DND-41 (cell line): Measurements from ENCODE around the gene CNTN5.

Experiments
- EZH2 ChIP-seq: IDR thresholded peaks from 3 replicates; pipeline ENCODE4 v1.6.1; 2012; ENCODE audit warnings: borderline replicate concordance, low read depth, mild to moderate bottlenecking, moderate library complexity, low read length, inconsistent platforms; ENCODE audit not compliant: severe bottlenecking
- TF ChIP-seq, protein P1 (sequence below): IDR thresholded peaks from 2 replicates; pipeline ENCODE4 v1.5.1; 2012; ENCODE audit warnings: borderline replicate concordance, low read length, moderate library complexity, mild to moderate bottlenecking; ENCODE audit not compliant: poor library complexity, severe bottlenecking; ENCODE audit errors: extremely low read depth

DNA sequence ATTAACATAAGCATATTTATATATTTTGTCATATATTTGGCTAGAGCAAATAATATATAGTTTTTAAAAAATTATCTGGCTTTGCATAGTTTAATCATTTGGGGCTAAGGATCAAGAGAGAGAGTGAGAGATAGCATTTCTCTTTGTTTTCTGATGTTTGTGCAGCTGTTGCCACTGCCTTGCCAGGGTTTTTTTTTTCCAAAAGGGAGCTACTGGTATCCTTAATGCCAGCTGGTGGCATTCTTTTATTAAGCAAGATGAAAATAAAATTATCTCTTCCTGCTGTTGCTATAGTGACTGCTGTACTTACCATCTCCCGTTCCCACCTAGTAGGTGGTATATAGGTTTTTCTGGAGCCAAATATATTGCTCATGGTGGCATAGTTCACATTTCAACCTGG lies 873.1 kb downstream of the CNTN5 start:
- TF ChIP-seq, protein P1, sequence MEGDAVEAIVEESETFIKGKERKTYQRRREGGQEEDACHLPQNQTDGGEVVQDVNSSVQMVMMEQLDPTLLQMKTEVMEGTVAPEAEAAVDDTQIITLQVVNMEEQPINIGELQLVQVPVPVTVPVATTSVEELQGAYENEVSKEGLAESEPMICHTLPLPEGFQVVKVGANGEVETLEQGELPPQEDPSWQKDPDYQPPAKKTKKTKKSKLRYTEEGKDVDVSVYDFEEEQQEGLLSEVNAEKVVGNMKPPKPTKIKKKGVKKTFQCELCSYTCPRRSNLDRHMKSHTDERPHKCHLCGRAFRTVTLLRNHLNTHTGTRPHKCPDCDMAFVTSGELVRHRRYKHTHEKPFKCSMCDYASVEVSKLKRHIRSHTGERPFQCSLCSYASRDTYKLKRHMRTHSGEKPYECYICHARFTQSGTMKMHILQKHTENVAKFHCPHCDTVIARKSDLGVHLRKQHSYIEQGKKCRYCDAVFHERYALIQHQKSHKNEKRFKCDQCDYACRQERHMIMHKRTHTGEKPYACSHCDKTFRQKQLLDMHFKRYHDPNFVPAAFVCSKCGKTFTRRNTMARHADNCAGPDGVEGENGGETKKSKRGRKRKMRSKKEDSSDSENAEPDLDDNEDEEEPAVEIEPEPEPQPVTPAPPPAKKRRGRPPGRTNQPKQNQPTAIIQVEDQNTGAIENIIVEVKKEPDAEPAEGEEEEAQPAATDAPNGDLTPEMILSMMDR, result no peak
- no peak for TF ChIP-seq EZH2
